Endothelial cell of umbilical vein (primary cell): ENCODE results near the gene GATA6.

Source experiments
- EZH2 ChIP-seq: IDR thresholded peaks from 2 replicates; pipeline ENCODE4 v1.6.1; 2012; ENCODE audit warnings: borderline replicate concordance, low read depth, mild to moderate bottlenecking, moderate library complexity, low read length, inconsistent platforms; ENCODE audit not compliant: severe bottlenecking
- FOS ChIP-seq: IDR thresholded peaks from 2 replicates; pipeline ENCODE4 v1.6.1; 2011; ENCODE audit warnings: mild to moderate bottlenecking, low read length, moderate library complexity, borderline replicate concordance; ENCODE audit not compliant: insufficient read depth
- GATA2 ChIP-seq: IDR thresholded peaks from 2 replicates; pipeline ENCODE4 v1.7.0; 2011; ENCODE audit warnings: low read depth, mild to moderate bottlenecking, moderate library complexity, mixed read lengths, low read length; ENCODE audit not compliant: insufficient read length, insufficient read depth
- JUN ChIP-seq: IDR thresholded peaks from 2 replicates; pipeline ENCODE4 v1.6.1; 2011; ENCODE audit warnings: borderline replicate concordance, low read depth; ENCODE audit not compliant: insufficient read length, insufficient read depth
- MYC ChIP-seq: IDR thresholded peaks from one replicate; pipeline ENCODE4 v1.6.1; 2011; ENCODE audit warnings: mild to moderate bottlenecking, low read depth, low read length
- POLR2A ChIP-seq: IDR thresholded peaks from 2 replicates; pipeline ENCODE4 v1.6.1; 2012; ENCODE audit warnings: low read depth, mild to moderate bottlenecking, control low read depth, low read length
- POLR2AphosphoS5 ChIP-seq: IDR thresholded peaks from 2 replicates; pipeline ENCODE4 v1.6.1; 2012; ENCODE audit warnings: low read depth, mild to moderate bottlenecking, control low read depth, low read length, moderate library complexity; ENCODE audit not compliant: insufficient read depth
- TF ChIP-seq, protein P1 (sequence below), 2 donors: IDR thresholded peaks; 1 replicate in 1 of 2; 2 replicates in 1 of 2; pipeline ENCODE4 v1.5.1; 2011; ENCODE audit warnings: low read length in 2 of 2, mild to moderate bottlenecking in 2 of 2, moderate library complexity in 2 of 2, control low read depth in 1 of 2, inconsistent platforms in 1 of 2, low read depth in 1 of 2; ENCODE audit not compliant: insufficient read depth in 1 of 2; ENCODE audit errors: extremely low read depth in 1 of 2
- TF ChIP-seq, protein P2 (sequence below): IDR thresholded peaks from 2 replicates; pipeline ENCODE4 v1.6.1; 2011; ENCODE audit not compliant: insufficient read depth, insufficient read length

DNA sequence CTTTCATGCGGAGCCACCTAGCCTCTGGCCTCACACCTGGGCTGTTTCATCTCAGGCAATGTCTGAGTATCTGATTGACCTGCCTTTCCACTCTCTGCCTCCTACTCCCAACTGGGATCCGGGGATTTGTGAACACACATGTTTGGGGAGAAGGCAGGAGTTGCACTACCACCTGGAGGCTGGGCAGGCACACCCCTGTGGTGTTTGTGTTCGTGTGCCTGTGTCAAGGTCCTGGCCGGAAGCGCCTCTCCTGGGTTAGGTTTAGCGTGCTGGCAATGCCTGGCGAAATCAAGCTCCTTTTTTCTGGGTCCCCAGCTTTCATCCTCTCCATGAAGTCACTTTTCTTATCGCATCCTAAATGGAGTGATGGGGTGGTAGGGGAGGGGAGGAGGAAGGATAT is 63.9 kb downstream of the GATA6 start:
- TF ChIP-seq, protein P1, sequence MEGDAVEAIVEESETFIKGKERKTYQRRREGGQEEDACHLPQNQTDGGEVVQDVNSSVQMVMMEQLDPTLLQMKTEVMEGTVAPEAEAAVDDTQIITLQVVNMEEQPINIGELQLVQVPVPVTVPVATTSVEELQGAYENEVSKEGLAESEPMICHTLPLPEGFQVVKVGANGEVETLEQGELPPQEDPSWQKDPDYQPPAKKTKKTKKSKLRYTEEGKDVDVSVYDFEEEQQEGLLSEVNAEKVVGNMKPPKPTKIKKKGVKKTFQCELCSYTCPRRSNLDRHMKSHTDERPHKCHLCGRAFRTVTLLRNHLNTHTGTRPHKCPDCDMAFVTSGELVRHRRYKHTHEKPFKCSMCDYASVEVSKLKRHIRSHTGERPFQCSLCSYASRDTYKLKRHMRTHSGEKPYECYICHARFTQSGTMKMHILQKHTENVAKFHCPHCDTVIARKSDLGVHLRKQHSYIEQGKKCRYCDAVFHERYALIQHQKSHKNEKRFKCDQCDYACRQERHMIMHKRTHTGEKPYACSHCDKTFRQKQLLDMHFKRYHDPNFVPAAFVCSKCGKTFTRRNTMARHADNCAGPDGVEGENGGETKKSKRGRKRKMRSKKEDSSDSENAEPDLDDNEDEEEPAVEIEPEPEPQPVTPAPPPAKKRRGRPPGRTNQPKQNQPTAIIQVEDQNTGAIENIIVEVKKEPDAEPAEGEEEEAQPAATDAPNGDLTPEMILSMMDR (IDR thresholded peaks at IDR 0.05; ENCODE audit: extremely low read depth in 1 of 2, insufficient read depth in 1 of 2, low read depth in 1 of 2, low read length in 2 of 2) = no peak
- TF ChIP-seq JUN = no peak
- TF ChIP-seq POLR2AphosphoS5 = no peak
- no peak for TF ChIP-seq POLR2A
- TF ChIP-seq, protein P2, sequence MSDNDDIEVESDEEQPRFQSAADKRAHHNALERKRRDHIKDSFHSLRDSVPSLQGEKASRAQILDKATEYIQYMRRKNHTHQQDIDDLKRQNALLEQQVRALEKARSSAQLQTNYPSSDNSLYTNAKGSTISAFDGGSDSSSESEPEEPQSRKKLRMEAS = no peak
- no peak for TF ChIP-seq EZH2
- no peak for TF ChIP-seq MYC
- TF ChIP-seq FOS = no peak
- TF ChIP-seq GATA2 = no peak
